Stimulated activated CD8-positive, alpha-beta memory T cell treated with anti-CD3 and anti-CD28 coated beads, Interleukin-15, amount 100 ng/mL, for 4 hours (primary cell): ENCODE measurements around the gene KAZALD1.

Source experiments
- DNase-seq, 2 donors: peaks; one replicate each; pipeline ENCODE4 v3.0.0-alpha.2; 2020; ENCODE audit warnings: low read depth in 2 of 2

Gene KAZALD1, protein sequence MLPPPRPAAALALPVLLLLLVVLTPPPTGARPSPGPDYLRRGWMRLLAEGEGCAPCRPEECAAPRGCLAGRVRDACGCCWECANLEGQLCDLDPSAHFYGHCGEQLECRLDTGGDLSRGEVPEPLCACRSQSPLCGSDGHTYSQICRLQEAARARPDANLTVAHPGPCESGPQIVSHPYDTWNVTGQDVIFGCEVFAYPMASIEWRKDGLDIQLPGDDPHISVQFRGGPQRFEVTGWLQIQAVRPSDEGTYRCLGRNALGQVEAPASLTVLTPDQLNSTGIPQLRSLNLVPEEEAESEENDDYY

GRCh38 chr10:101061624-101062231 is at the start of gene KAZALD1:
KAZALD1 (plus strand) TSS chr10:101061989; CDS start chr10:101062593, 604 bp downstream.
- DNase-seq = no peak

GRCh38 chr10:101012525-101013364 is 49.0 kb upstream of the KAZALD1 start:
- peak; percentile 32 to 55 for DNase-seq

- DNase-seq = no peak
These were observed 48.4 kb upstream of the KAZALD1 start for GRCh38 chr10:101013365-101013825.

- peak; percentile 32 to 36 for DNase-seq
These were observed 47.4 kb upstream of the KAZALD1 start for GRCh38 chr10:101014230-101014884.

GRCh38 chr10:101014966-101015581 is 46.7 kb upstream of the KAZALD1 start:
- DNase-seq = no peak

GRCh38 chr10:101015582-101015973 is 46.2 kb upstream of the KAZALD1 start:
- no peak for DNase-seq

DNA sequence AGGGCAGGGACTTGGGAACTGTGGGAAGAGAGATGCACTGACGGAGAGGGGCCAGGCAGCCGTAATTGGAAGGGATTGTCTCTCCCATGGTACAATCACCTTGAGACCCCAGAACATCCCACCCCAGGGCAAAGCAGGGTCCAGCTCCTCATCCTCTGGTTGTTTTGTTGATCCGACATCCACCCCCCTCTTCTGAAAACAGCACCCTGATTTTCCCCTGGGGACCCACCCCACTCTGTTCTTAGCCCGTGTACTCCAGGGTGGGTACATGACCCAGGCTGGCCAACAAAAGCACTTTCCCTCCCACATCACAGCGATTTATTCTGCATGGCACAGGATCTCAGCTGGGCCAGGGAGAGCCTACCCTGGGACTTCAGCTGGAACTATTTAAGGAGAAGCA is 45.0 kb upstream of the KAZALD1 start:
- DNase-seq = no peak

DNA sequence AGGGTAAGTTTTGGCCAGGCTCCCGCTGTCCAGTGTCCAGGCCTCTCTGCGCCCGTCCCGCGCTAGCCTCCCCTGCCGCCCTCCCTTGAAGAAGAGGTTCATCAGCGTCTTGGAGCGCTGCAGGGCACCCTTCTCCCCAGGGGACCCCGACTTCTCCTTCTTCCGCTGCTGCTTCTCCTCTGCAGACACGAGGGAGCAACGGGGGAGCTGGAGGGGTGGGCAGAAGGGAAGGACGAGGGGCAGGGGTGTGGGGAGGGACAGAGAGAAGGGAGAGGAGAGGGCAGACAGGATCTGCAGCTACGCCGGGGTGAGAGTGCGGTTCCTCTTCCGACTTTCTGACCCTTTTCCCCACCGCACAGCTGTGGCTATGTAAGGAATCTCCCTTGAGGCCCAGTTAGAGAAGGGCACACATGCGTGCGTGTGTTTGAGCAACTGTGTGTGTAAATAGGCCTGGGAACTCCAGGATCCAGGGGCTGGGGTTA is 43.6 kb upstream of the KAZALD1 start:
- DNase-seq = no peak

- peak; percentile 31 to 52 for DNase-seq
These were observed 43.0 kb upstream of the KAZALD1 start for GRCh38 chr10:101018600-101019439.

DNA sequence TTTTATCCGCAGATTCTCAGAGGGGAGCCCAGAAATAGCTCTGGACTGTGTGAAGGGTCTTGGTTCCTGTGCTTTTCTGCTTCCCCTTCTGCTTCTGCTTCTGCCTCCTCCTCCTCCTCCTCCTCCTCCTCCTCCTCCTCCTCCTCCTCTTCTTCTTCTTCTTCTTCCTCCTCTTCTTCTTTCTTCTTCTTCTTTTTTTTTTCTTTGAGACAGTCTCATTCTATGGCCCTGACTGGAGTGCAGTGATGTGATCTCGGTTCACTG is 42.4 kb upstream of the KAZALD1 start:
- no peak for DNase-seq

GRCh38 chr10:101020427-101021075 is 41.2 kb upstream of the KAZALD1 start:
- DNase-seq = no peak

GRCh38 chr10:101021239-101021638 is 40.5 kb upstream of the KAZALD1 start:
- no peak for DNase-seq

DNA sequence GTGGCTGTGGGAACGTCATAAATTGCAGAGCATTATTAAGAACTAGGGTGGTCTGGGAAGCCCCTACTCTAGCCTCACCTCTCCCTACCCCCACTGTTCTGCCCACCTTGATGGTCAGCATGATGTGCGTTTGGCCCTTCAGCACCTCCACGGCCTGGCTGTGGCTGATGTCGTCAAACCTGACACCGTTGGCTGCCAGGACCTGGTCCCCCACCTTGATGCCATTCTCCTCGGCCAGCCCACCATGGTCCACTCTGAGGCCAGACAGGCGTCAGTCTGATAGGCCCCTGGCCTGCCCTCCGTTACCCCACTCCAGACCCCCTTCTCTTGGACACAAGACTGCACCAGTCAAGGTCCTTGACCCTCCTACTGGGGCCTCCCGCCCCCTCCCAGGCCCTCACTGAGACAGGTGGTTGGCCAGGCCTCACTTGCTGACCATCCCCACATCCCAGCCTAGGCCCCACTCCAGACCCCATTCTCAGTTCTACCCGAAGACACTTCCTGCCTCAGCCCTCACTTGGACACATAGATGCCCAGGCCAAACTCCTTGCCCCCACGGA is 40.0 kb upstream of the KAZALD1 start:
- DNase-seq = no peak

- DNase-seq = no peak
These were observed 38.7 kb upstream of the KAZALD1 start for GRCh38 chr10:101022967-101023705.

DNA sequence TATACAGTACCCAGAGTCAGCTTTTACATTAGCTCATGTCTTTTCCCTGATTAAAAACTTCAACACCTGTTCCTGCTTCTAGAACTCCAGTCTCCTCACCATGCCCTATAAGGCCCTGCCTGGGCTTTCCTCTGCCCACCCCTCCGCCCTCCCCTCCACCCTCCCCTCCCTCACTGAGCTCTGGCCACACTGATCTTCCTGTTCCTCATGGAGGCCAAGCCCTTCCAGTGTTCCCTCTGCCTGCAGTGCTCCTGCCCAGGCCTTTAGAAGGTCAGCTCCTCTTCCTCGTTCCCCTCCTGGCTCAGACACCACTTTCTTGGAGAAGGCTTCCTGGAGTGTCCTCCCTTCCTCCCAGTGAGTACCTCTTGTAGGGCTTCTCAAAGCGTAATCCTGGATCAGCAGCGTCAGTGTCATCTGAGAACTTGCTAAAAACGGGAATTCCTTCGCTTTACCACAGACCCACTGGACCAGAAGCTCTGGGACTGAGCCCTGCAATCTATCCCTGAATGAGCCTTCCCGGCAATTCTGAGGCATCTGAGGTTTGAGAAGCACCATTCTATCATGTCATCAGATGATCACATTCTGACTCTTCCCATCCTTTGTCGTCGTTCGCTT is 34.6 kb upstream of the KAZALD1 start:
- DNase-seq = no peak

GRCh38 chr10:101028446-101029337 is 33.1 kb upstream of the KAZALD1 start:
- DNase-seq = no peak

- DNase-seq = no peak
These were observed 32.1 kb upstream of the KAZALD1 start for GRCh38 chr10:101029520-101030295.
